Neutrophil (primary cell): ENCODE measurements around the gene MYL2.
A peak's percentile ranks its signal among the peaks of the same experiment; 100 is the strongest.

Experiments
- H3K27ac ChIP-seq: fragments of 200-600 bp; sonication (generic); 2 replicates; pipeline ENCODE4 v1.5.1; 2016; ENCODE audit warnings: mild to moderate bottlenecking, moderate library complexity
- H3K27me3 ChIP-seq: fragments of 200-600 bp; sonication (generic); 2 replicates; pipeline ENCODE4 v1.6.0; 2016; ENCODE audit warnings: mild to moderate bottlenecking
- H3K36me3 ChIP-seq: fragments of 200-600 bp; sonication (generic); 2 replicates; pipeline ENCODE4 v1.5.1; 2017
- H3K4me1 ChIP-seq, 2 experiments: fragments of 200-600 bp in 1 of 2; sonication (generic) in 1 of 2; 1 replicate in 1 of 2; 2 replicates in 1 of 2; pipeline versions ENCODE4 v1.5.1 to v1.6.1; 2013 to 2016; ENCODE audit warnings: low read depth in 1 of 2, low read length in 1 of 2, mild to moderate bottlenecking in 1 of 2, moderate library complexity in 1 of 2; ENCODE audit not compliant: control insufficient read depth in 1 of 2, insufficient read depth in 1 of 2
- H3K4me3 ChIP-seq, 2 experiments: fragments of 200-600 bp in 1 of 2; sonication (generic) in 1 of 2; 1 replicate in 1 of 2; 2 replicates in 1 of 2; pipeline ENCODE4 v1.5.1; 2013 to 2016; ENCODE audit warnings: low read depth in 1 of 2, low read length in 1 of 2, mild to moderate bottlenecking in 1 of 2, moderate library complexity in 1 of 2
- H3K9me3 ChIP-seq: fragments of 200-600 bp; sonication (generic); 2 replicates; pipeline ENCODE4 v1.5.1; 2016
- TF ChIP-seq, protein P1 (sequence below): fragments of 200-600 bp; sonication (generic); IDR thresholded peaks from 2 replicates; pipeline ENCODE4 v1.5.1; 2016; ENCODE audit warnings: antibody characterized with exemption

The MYL2 gene

DNA sequence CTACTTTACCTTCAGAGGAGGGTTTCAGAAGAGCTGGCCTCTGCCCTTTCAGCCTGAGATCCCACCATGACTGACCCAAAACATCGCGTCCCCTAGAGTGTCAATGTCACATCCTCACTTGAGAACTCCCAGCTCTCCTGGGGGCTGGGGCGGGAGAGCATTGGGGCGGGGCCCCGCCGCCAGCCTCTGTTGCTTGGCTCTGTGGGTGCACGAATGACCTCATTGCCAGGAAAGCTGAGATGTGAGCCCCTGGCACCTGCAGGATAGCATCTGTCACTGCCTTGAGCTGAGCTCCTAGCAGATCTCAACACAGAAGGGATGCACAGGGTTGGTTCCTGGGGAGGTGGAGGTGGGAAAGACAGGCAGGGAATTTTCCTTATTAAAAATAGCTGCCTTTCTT, 20.6 kb upstream of the MYL2 start:
- Histone ChIP-seq H3K27ac (no peak overlapping the region), H3K9me3 (no peaks in the 10 kb centered on the region), H3K4me1 (peaks cover 0 to 6% of the 10 kb centered on the region in 2 experiments), H3K36me3 (no peaks in the 10 kb centered on the region), H3K27me3 (peaks cover 10% of the 10 kb centered on the region), H3K4me3 (no peak overlapping the region)
- TF ChIP-seq, protein P1, sequence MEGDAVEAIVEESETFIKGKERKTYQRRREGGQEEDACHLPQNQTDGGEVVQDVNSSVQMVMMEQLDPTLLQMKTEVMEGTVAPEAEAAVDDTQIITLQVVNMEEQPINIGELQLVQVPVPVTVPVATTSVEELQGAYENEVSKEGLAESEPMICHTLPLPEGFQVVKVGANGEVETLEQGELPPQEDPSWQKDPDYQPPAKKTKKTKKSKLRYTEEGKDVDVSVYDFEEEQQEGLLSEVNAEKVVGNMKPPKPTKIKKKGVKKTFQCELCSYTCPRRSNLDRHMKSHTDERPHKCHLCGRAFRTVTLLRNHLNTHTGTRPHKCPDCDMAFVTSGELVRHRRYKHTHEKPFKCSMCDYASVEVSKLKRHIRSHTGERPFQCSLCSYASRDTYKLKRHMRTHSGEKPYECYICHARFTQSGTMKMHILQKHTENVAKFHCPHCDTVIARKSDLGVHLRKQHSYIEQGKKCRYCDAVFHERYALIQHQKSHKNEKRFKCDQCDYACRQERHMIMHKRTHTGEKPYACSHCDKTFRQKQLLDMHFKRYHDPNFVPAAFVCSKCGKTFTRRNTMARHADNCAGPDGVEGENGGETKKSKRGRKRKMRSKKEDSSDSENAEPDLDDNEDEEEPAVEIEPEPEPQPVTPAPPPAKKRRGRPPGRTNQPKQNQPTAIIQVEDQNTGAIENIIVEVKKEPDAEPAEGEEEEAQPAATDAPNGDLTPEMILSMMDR: no peak

- H3K36me3 ChIP-seq: no peaks in the 10 kb centered on the region
- TF ChIP-seq, protein P1: no peak
- H3K9me3 ChIP-seq: no peaks in the 10 kb centered on the region
- no peak overlapping the region for H3K4me3 ChIP-seq
- peaks cover 0 to 6% of the 10 kb centered on the region in 2 experiments for H3K4me1 ChIP-seq
- no peak overlapping the region for H3K27ac ChIP-seq
- H3K27me3 ChIP-seq: peaks cover 13% of the 10 kb centered on the region
Measured at GRCh38 chr12:110940296-110940695, 19.9 kb upstream of the MYL2 start.

DNA sequence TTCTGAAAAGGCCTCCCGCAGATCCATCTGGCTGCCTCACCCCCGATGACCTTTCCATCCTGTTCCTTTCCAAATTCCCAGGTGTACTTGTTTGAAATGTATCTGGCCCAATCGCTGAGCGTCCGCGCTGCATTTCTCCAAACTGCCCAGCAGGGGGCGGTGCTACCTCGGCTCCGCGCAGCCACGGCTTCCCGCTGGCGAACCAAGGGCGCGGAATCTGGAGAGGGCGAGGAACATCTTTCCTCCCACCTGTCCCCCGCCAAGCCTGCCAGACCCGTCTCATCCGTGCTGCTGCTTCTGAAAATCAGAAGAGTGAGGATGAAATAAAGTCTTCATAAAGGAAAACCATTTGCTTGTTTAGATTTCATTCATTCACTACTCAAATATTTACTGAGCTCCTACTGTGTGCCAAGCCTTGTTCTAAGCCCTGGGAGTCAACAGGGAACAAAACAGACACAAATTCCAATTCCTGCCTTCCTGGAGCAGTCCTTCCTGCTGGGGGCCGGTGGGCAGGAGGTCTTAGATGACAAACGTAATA, 16.8 kb upstream of the MYL2 start:
- TF ChIP-seq, protein P1: peak; percentile 93
- Histone ChIP-seq H3K4me1 (peaks cover 0 to 6% of the 10 kb centered on the region in 2 experiments), H3K4me3 (no peak overlapping the region), H3K9me3 (no peaks in the 10 kb centered on the region), H3K27ac (no peak overlapping the region), H3K27me3 (peaks cover 13% of the 10 kb centered on the region), H3K36me3 (no peaks in the 10 kb centered on the region)

DNA sequence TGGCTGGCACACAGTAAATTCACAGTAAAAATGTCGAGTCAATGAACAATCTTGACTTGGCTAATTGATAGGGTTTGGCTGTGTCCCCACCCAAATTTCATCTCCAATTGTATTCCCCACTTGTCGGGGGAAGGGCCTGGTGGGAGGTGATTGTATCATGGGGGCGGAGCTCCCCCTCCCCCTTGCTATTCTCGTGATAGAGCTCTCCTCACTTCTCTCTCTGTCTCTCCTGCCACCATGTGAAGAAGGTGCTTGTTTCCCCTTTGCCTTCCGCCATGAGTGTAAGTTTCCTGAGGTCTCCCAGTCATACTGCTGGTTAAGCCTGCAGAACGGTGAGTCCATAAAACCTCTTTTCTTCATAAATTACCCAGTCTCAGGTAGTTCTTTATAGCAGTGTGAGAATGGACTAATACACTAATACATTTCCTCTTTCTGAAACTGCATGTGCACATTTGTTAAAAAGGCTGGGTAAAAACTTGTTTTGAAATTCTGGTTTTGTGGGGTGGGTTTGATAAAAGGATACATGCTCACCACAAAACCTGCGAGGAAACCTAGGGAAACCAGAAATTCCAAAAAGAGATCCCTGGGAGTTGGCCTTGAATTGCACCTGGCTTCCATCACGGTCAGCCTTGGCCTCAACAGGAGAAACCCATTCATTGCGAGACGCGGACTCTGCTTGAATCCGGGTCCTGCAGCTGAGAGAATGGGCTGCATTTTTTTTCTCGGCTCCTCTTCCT, 16.2 kb upstream of the MYL2 start:
- Histone ChIP-seq H3K9me3 (no peaks in the 10 kb centered on the region), H3K27me3 (peaks cover 13% of the 10 kb centered on the region), H3K4me3 (no peak overlapping the region), H3K36me3 (no peaks in the 10 kb centered on the region), H3K4me1 (peaks cover 0 to 6% of the 10 kb centered on the region in 2 experiments), H3K27ac (no peak overlapping the region)
- TF ChIP-seq, protein P1: no peak

DNA sequence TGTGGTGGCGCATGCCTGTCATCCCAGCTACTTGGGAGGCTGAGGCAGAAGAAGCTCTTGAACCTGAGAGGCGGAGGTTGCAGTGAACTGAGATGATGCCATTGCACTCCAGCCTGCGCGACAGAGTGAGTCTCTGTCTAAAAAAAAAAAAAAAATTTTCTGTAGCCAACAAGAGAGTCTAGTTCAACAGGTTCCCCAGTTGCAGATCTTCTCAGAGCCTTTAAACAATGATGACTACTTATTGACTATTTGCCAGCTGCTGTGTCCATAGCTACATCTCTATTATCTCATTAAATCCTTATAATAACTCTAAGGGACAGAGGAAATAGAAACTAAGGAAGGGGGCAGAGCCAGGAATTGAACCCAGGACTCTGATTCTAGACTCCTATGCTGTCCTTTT, 15.2 kb upstream of the MYL2 start:
- TF ChIP-seq, protein P1: no peak

More for the DNA sequence above, 15.2 kb upstream of the MYL2 start:
- Histone ChIP-seq H3K36me3 (no peaks in the 10 kb centered on the region), H3K9me3 (no peaks in the 10 kb centered on the region), H3K27me3 (peaks cover 13% of the 10 kb centered on the region), H3K27ac (no peak overlapping the region), H3K4me3 (no peak overlapping the region), H3K4me1 (peaks cover 0 to 6% of the 10 kb centered on the region in 2 experiments)
